Naive thymus-derived CD8-positive, alpha-beta T cell (primary cell): ENCODE measurements around the gene PRC1. TPM values are rescaled to one million over a fixed set of nuclear protein-coding genes. Genes with fewer than 3 reads are reported as not detected.

Source experiments
- ATAC-seq, 2 donors: fragments of 150-1000 bp; cut with Tn5 transposase in 1 of 2; sonication (Bioruptor Pico), chemical (Tn5 transposase) in 1 of 2; 1 replicate in 1 of 2; 2 replicates in 1 of 2; pipeline ENCODE4 v1.10.0; 2021; ENCODE audit warnings: mild to moderate bottlenecking in 2 of 2, moderate library complexity in 2 of 2
- POLR2A ChIA-PET: fragments of 350-600 bp; sonication (Branson Sonifier 250); formaldehyde crosslinking; loops from one replicate; lab custom pipeline; 2021; ENCODE audit warnings: antibody characterized with exemption; lab: Charles Lee
- DNase-seq, 10 donors: peaks; one replicate each; pipeline versions ENCODE4 v3.0.0 to v3.0.0-alpha.2; 2020 to 2022
- H3K27ac Mint-ChIP-seq, 10 donors: one replicate each; pipeline ENCODE4 v1.8.0; 2020 to 2022; ENCODE audit warnings: mild to moderate bottlenecking in 10 of 10, mixed read lengths in 10 of 10, moderate library complexity in 4 of 10, inconsistent platforms in 1 of 10
- H3K27me3 Mint-ChIP-seq, 5 donors: one replicate each; pipeline ENCODE4 v1.8.0; 2021 to 2022; ENCODE audit warnings: mixed read lengths in 5 of 5
- H3K36me3 Mint-ChIP-seq, 3 donors: one replicate each; pipeline ENCODE4 v1.8.0; 2020 to 2022; ENCODE audit warnings: mixed read lengths in 3 of 3, mild to moderate bottlenecking in 2 of 3, inconsistent platforms in 1 of 3
- H3K4me1 Mint-ChIP-seq, 4 donors: one replicate each; pipeline ENCODE4 v1.8.0; 2021 to 2022; ENCODE audit warnings: mixed read lengths in 4 of 4
- H3K4me3 Mint-ChIP-seq, 10 donors: one replicate each; pipeline ENCODE4 v1.8.0; 2020 to 2022; ENCODE audit warnings: mild to moderate bottlenecking in 10 of 10, mixed read lengths in 10 of 10, moderate library complexity in 6 of 10, inconsistent platforms in 1 of 10
- H3K9me3 Mint-ChIP-seq, 9 donors: one replicate each; pipeline ENCODE4 v1.8.0; 2020 to 2022; ENCODE audit warnings: mixed read lengths in 9 of 9, mild to moderate bottlenecking in 3 of 9, inconsistent platforms in 1 of 9, moderate library complexity in 1 of 9
- polyA plus RNA-seq, 3 donors: library from polyadenylated mRNA; unstranded; fragments of 300-500 nt; fragmentation: Illumina TruSeq; gene quantifications; one replicate each; pipeline ENCODE4 v1.2.3, GENCODE V29; 2021
- total RNA-seq, 8 experiments: library from RNA in 2 of 8; stranded (reverse) in 2 of 8; gene quantifications; one replicate each; pipeline ENCODE4 v1.2.3 and lab custom pipeline; 2021 to 2026

The PRC1 gene
- total and polyA plus RNA-seq, 5 experiments from 2014 or later: 0.77 to 5.0 (median 2.3) TPM

DNA sequence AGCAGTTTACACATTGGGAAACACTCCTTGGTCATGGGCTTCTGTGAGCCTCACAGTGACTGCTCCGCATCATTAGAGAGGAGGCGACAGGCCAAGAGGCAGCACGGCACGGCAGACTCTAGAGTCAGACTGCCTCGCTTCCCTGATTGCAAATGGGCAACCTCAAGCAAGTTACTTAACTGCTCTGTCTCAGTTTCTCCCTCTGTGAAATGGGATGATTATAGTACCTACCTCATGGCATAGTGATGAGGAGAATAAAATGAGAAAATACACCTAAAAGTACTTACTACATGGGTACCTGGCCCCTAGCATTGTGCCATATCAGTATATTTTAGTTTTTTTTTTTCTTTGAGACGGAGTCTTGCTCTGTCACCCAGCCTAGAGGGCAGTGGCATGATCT lies 43.7 kb downstream of the PRC1 start:
- Mint-ChIP-seq H3K27ac (peak overlapping the region in 1 of 10 donors; percentile 57), H3K27me3 (no peaks in the 10 kb centered on the region), H3K9me3 (no peaks in the 10 kb centered on the region), H3K36me3 (peaks cover 0 to 61% (median 5%) of the 10 kb centered on the region in 3 donors), H3K4me1 (peaks cover 2 to 9% (median 6%) of the 10 kb centered on the region in 4 donors), H3K4me3 (no peak overlapping the region)
- POLR2A ChIA-PET: no interaction called here
- DNase-seq (no peak), ATAC-seq (no peak)

DNA sequence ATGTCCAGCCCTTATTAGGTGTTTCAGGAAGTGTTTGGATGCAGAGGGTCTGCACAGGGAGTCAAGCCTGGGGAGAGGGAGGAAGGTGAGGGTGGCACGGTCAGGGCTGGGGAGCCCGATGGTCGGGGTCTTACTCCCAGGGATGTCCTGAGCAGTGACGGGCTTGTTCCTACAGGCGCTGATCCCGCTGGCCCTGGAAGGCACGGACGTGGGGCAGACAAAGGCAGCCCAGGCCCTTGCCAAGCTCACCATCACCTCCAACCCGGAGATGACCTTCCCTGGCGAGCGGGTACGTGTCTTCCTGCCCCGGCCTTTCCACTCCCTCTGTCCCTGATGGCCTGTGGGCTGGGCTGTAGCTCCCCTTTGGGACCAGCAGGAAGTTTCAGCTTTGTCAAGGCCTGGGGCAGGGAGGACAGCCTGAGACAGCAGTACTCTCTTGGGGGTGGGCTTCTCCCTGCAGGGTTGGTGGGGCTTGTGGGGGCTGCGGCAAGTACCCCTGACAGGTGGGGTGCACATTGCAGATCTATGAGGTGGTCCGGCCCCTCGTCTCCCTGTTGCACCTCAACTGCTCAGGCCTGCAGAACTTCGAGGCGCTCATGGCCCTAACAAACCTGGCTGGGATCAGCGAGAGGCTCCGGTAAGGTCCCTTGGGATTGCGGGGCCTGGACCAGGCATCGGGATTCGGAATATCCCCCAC lies 44.2 kb downstream of the PRC1 start:
- POLR2A ChIA-PET: interaction anchor here (1.0 kb wide), 1 partner anchor 19 kb away, joined by 3 read pairs; no protein-coding TSS in a partner anchor
- no peak overlapping the region for H3K27ac Mint-ChIP-seq
- H3K27me3 Mint-ChIP-seq: no peaks in the 10 kb centered on the region
- peaks cover 0 to 67% (median 6%) of the 10 kb centered on the region in 3 donors for H3K36me3 Mint-ChIP-seq
- ATAC-seq (no peak), DNase-seq (no peak)
- no peaks in the 10 kb centered on the region for H3K9me3 Mint-ChIP-seq
- H3K4me3 Mint-ChIP-seq: no peak overlapping the region
- peaks cover 2 to 8% (median 5%) of the 10 kb centered on the region in 4 donors for H3K4me1 Mint-ChIP-seq

DNA sequence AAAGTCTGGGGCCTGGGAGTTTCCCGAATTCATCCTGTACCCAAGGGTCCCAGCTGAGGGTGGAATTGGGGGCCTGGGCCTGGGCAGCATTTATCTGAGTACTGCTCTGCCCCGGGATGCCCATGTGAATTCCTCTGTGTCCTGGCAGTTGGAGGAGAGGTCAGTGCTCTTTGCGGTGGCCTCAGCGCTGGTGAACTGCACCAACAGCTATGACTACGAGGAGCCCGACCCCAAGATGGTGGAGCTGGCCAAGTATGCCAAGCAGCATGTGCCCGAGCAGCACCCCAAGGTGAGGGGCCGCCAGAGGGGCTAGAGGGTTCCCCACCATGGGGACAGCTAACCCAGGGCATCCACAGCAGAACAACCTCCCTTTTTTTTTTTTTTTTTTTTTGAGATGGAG lies 45.8 kb downstream of the PRC1 start:
- peak overlapping the region in 1 of 10 donors; percentile 51 for H3K4me3 Mint-ChIP-seq
- H3K27ac Mint-ChIP-seq: no peak overlapping the region
- peaks cover 0 to 82% (median 11%) of the 10 kb centered on the region in 3 donors for H3K36me3 Mint-ChIP-seq
- POLR2A ChIA-PET: interaction anchor here (1.0 kb wide), 1 partner anchor 17 kb away, joined by 3 read pairs; the partner anchor contains the start of gene HDDC3
- ATAC-seq (no peak), DNase-seq (no peak)
- H3K4me1 Mint-ChIP-seq: no peaks in the 10 kb centered on the region
- H3K27me3 Mint-ChIP-seq: no peaks in the 10 kb centered on the region
- no peaks in the 10 kb centered on the region for H3K9me3 Mint-ChIP-seq

DNA sequence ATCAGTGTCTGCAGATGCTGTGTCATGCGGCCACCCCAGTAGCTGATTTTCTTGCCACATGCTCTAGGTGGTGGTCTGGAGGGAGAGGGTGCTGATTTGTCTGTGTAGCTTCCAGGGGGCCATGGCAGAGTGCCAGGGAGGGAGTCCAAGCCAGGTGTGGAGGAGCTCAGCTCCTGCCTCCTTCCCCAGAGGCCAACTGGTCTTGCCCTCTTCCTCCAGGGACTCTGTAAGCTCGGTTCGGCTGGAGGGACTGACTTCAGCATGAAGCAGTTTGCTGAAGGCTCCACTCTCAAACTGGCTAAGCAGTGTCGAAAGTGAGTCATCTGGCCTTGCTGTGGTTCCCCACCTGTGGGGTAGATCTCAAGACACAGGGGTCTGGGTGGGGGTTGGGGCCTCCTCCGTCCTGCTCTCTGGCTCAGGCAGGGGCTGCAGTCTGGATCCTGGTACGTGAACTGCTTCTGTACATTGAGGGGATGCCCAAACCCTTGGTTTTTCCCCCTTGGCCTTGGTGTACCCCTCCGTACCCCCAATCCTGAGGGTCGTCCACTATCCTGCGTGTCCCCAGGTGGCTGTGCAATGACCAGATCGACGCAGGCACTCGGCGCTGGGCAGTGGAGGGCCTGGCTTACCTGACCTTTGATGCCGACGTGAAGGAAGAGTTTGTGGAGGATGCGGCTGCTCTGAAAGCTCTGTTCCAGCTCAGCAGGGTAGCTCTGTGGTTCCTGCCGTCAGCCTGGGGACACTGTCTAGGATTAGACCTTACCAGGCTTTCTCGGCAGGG lies 46.6 kb downstream of the PRC1 start:
- ATAC-seq: no peak
- no peak overlapping the region for H3K4me3 Mint-ChIP-seq
- H3K4me1 Mint-ChIP-seq: no peaks in the 10 kb centered on the region

DNA sequence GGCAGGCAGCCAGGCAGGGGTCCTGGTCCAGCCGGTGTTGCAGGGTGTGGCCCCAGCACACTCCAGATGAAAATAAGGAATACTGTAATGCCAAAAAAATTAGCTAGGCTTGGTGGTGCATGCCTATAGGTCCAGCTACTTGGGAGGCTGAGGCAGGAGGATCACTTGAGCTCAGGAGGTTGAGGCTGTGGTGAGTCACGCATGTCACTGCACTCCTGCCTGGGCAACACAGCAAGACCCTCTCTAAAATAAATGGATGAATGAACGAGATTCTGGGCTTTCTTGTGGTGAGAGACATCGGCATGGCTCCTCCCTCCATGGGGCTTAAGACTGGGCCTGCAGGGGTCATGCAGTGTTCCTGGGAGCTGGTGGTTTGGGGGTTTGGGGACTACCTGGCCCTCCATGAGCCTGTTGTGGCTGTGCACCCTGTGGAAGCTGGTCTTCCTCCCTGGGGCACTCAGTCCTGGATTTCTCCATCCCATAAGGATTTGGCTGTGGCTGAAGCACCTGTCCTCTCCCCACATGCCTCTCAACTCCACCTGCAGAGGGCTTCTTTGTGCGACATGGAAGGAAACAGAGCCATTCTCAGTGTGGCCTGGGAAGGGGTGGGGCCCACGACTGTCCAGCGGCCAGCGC lies 47.3 kb downstream of the PRC1 start:
- DNase-seq (no peak), ATAC-seq (no peak)
- Mint-ChIP-seq H3K27me3 (no peaks in the 10 kb centered on the region), H3K36me3 (peaks cover 0 to 89% (median 13%) of the 10 kb centered on the region in 3 donors), H3K4me3 (no peak overlapping the region), H3K9me3 (no peaks in the 10 kb centered on the region), H3K4me1 (no peaks in the 10 kb centered on the region), H3K27ac (no peak overlapping the region)
- POLR2A ChIA-PET: interaction anchor here (0.6 to 1.0 kb wide), 3 partner anchors 10 to 680 kb away, joined by 3 read pairs; partner anchors contain the start of gene HDDC3

More for the DNA sequence above, 46.6 kb downstream of the PRC1 start:
- DNase-seq: no peak
- H3K36me3 Mint-ChIP-seq: peaks cover 0 to 86% (median 13%) of the 10 kb centered on the region in 3 donors
- POLR2A ChIA-PET: interaction anchor here (0.9 to 1.0 kb wide), 2 partner anchors 10 to 16 kb away, joined by 3 read pairs; partner anchors contain the start of gene HDDC3
- no peaks in the 10 kb centered on the region for H3K27me3 Mint-ChIP-seq
- no peaks in the 10 kb centered on the region for H3K9me3 Mint-ChIP-seq
- peak overlapping the region in 1 of 10 donors; percentile 56 for H3K27ac Mint-ChIP-seq

DNA sequence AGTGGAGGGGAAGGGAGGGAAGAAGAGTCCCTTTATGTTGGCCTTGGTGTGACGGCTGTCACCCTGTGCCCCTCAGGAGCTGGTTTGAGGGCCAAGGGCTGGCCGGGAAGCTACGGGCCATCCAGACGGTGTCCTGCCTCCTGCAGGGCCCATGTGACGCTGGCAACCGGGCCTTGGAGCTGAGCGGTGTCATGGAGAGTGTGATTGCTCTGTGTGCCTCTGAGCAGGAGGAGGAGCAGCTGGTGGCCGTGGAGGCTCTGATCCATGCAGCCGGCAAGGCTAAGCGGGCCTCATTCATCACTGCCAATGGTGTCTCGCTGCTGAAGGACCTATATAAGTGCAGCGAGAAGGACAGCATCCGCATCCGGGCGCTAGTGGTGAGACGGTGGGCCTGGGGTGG lies 47.8 kb downstream of the PRC1 start:
- no peaks in the 10 kb centered on the region for H3K9me3 Mint-ChIP-seq
- H3K4me1 Mint-ChIP-seq: no peaks in the 10 kb centered on the region
- DNase-seq (no peak), ATAC-seq (no peak)
- H3K27me3 Mint-ChIP-seq: no peaks in the 10 kb centered on the region
- peaks cover 0 to 89% (median 13%) of the 10 kb centered on the region in 3 donors for H3K36me3 Mint-ChIP-seq
- no peak overlapping the region for H3K4me3 Mint-ChIP-seq
- POLR2A ChIA-PET: interaction anchor here (1.0 kb wide), 1 partner anchor 10 kb away, joined by 3 read pairs; no protein-coding TSS in a partner anchor
- H3K27ac Mint-ChIP-seq: no peak overlapping the region

DNA sequence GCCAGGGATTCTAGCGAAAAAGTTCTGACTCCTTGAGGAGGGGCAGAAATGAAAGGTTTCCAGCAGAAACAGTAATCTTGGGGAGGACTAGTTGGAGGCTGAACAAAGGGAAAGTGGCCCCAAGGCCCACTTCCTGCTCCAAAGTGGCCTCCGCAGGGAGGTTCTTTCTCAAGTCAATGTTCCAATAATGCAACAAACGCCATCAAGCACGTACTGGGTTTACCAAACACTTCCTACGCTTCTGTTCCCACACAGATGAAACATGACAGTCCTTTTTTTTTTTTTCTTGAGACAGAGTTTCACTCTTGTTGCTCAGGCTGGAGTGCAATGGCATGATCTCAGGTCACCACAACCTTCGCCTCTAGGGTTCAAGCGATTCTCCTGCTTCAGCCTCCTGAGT lies 49.2 kb downstream of the PRC1 start:
- Mint-ChIP-seq H3K27me3 (no peaks in the 10 kb centered on the region), H3K27ac (no peak overlapping the region), H3K9me3 (no peaks in the 10 kb centered on the region), H3K36me3 (peaks cover 0 to 90% (median 18%) of the 10 kb centered on the region in 3 donors), H3K4me1 (peaks cover 0 to 2% (median 0%) of the 10 kb centered on the region in 4 donors), H3K4me3 (no peak overlapping the region)
- no peak for DNase-seq
- ATAC-seq: no peak
- POLR2A ChIA-PET: interaction anchor here (1.2 kb wide), 1 partner anchor 9 kb away, joined by 3 read pairs; no protein-coding TSS in a partner anchor

DNA sequence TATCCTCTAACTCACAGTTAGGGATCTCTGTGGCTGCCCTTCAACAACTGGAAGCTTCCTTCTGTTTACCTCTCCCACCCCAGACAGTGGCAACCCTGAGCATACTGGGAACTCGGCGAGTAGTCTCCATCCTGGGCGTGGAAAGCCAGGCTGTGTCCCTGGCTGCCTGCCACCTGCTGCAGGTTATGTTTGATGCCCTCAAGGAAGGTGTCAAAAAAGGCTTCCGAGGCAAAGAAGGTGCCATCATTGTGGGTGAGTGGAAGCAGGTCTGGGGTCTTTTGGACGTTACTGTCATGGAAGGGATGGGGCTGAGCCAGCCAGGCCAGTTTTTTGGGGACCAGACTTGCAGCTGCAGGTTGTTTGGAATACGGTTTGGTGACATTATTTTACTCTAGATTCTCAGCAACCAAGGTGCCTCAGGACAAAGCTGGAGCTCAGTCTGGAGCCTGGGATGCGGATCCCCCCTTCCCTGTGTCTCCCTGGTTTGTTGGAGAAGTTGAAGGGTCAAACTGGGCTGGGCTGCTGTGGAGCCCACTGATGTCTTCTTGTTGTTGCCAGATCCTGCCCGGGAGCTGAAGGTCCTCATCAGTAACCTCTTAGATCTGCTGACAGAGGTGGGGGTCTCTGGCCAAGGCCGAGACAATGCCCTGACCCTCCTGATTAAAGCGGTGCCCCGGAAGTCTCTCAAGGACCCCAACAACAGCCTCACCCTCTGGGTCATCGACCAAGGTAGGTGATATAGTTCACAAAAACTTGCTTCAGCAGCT lies 51.8 kb downstream of the PRC1 start:
- DNase-seq (no peak), ATAC-seq (no peak)
- POLR2A ChIA-PET: interaction anchor here (0.6 to 1.6 kb wide), 3 partner anchors 13 to 1018 kb away, joined by 3 to 5 read pairs (median 3); no protein-coding TSS in a partner anchor
- Mint-ChIP-seq H3K4me1 (peaks cover 0 to 4% (median 0%) of the 10 kb centered on the region in 4 donors), H3K4me3 (no peak overlapping the region), H3K27ac (no peak overlapping the region), H3K27me3 (no peaks in the 10 kb centered on the region), H3K36me3 (peaks cover 0 to 84% (median 17%) of the 10 kb centered on the region in 3 donors), H3K9me3 (no peaks in the 10 kb centered on the region)

DNA sequence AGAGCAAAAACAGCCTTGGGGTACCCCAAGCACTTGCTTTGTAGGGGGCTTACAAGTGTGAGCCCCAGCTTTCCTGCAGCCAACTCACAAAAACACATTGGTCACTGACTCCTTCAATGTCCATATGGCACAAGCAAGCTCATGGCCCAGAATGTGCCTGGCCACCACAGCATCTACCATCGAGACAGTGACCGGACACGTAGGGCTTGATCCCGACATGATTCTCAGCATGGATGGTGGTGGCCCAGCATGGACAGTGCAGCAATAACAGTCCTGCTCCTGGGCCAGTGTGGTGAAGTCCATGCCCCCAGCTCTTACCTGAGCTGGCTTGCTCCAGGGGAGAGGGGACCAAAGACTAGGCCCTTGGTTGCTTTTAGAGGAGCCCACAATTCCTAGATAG lies 53.3 kb downstream of the PRC1 start:
- peak overlapping the region in 1 of 10 donors; percentile 24 for H3K27ac Mint-ChIP-seq
- no peaks in the 10 kb centered on the region for H3K9me3 Mint-ChIP-seq
- DNase-seq: no peak
- POLR2A ChIA-PET: no interaction called here
- peaks cover 0 to 75% (median 17%) of the 10 kb centered on the region in 3 donors for H3K36me3 Mint-ChIP-seq
- H3K4me1 Mint-ChIP-seq: peaks cover 4 to 14% (median 10%) of the 10 kb centered on the region in 4 donors
- H3K27me3 Mint-ChIP-seq: no peaks in the 10 kb centered on the region
- no peak overlapping the region for H3K4me3 Mint-ChIP-seq
- no peak for ATAC-seq

DNA sequence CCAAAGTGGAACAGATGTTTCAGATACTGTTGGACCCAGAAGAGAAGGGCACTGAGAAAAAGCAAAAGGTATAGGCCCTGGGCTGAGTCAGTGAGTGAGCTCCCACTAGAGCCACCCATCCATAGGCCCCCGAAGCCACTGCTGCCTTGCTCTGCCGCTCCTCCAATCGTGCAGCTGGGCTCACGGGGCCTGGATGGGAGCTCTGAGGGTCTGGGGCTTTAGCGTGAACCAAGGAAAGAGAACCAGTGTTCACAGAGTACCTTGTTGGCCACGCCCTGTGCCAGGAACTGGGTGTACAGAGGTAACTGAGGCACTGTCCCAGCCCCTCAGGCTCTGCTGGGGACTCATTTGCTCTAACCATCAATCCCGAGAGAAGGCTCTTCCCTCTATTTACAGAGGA lies 54.6 kb downstream of the PRC1 start:
- Mint-ChIP-seq H3K9me3 (no peaks in the 10 kb centered on the region), H3K36me3 (peaks cover 0 to 64% (median 12%) of the 10 kb centered on the region in 3 donors), H3K27ac (peak overlapping the region in 1 of 10 donors; percentile 76), H3K27me3 (no peaks in the 10 kb centered on the region), H3K4me3 (no peak overlapping the region), H3K4me1 (peaks cover 6 to 23% (median 18%) of the 10 kb centered on the region in 4 donors)
- no peak for DNase-seq
- no peak for ATAC-seq
- POLR2A ChIA-PET: interaction anchor here (0.9 to 12.4 kb wide), 2 partner anchors 18 to 38 kb away, joined by 3 to 237 read pairs; partner anchors contain the start of gene MAN2A2

DNA sequence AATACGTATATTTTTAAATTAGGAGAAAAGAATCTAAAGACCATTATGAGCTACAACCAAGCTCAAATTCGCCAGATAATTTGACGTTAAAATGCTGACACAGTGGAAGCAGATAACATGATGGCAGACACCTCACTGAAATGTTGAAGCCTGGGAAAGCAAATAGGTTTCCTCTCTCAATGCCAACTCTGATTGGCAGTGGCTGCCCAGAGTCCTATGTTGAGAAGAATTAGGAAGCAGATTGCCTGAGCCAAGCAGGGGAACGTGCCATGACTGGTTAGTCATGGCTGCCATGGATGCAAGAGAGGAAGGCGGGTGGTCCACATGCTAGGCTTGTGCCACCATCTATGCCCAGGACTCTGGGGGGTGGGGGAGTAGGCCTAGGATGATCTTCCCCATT lies 56.1 kb downstream of the PRC1 start:
- Mint-ChIP-seq H3K27ac (no peak overlapping the region), H3K9me3 (no peaks in the 10 kb centered on the region), H3K4me1 (peaks cover 12 to 33% (median 26%) of the 10 kb centered on the region in 4 donors), H3K36me3 (peaks cover 0 to 50% (median 9%) of the 10 kb centered on the region in 3 donors), H3K4me3 (no peak overlapping the region), H3K27me3 (no peaks in the 10 kb centered on the region)
- no peak for ATAC-seq
- POLR2A ChIA-PET: interaction anchor here (1.1 to 12.4 kb wide), 2 partner anchors 16 to 36 kb away, joined by 5 to 237 read pairs; partner anchors contain the start of genes MAN2A2 and RCCD1
- no peak for DNase-seq
